GDM1 (cell line): ENCODE measurements around the gene DNAJC25.

Experiments used
- DNase-seq: peaks from one replicate; lab custom pipeline; 2025; lab: John Stamatoyannopoulos, UW

Gene DNAJC25

GRCh38 chr9:111627260-111627963, 3.7 kb upstream of the DNAJC25 start:
- DNase-seq, result no peak

GRCh38 chr9:111628411-111628810, 2.7 kb upstream of the DNAJC25 start:
- no peak for DNase-seq

GRCh38 chr9:111630182-111630963, 761 bp upstream of the DNAJC25 start:
- DNase-seq, result no peak

- DNase-seq, result no peak
These were observed 245 bp upstream of the DNAJC25 start for GRCh38 chr9:111630964-111631213.

- no peak for DNase-seq
These were observed 926 bp downstream of the DNAJC25 start for GRCh38 chr9:111632060-111632459.

GRCh38 chr9:111632695-111633388, 1.7 kb downstream of the DNAJC25 start:
- no peak for DNase-seq

- no peak for DNase-seq
These were observed 2.2 kb downstream of the DNAJC25 start for GRCh38 chr9:111633389-111633736.

- no peak for DNase-seq
These were observed 3.7 kb downstream of the DNAJC25 start for GRCh38 chr9:111634860-111635259.

GRCh38 chr9:111637421-111637950, 6.4 kb downstream of the DNAJC25 start:
- DNase-seq, result no peak

GRCh38 chr9:111644195-111644772, 13.2 kb downstream of the DNAJC25 start:
- no peak for DNase-seq

GRCh38 chr9:111645806-111646205, 14.7 kb downstream of the DNAJC25 start:
- no peak for DNase-seq

- DNase-seq, result no peak
These were observed 15.3 kb downstream of the DNAJC25 start for GRCh38 chr9:111646417-111646816.

GRCh38 chr9:111648066-111648465, 16.9 kb downstream of the DNAJC25 start:
- DNase-seq, result no peak

GRCh38 chr9:111649016-111649415, 17.9 kb downstream of the DNAJC25 start:
- no peak for DNase-seq

- DNase-seq, result no peak
These were observed 25.9 kb downstream of the DNAJC25 start for GRCh38 chr9:111657051-111657450.

GRCh38 chr9:111658943-111659342, 27.8 kb downstream of the DNAJC25 start:
- DNase-seq, result no peak

- DNase-seq, result no peak
These were observed 28.6 kb downstream of the DNAJC25 start for GRCh38 chr9:111659691-111660090.

- peak; percentile 65 for DNase-seq
These were observed 30.1 kb downstream of the DNAJC25 start, which contains the start of gene GNG10 for GRCh38 chr9:111661150-111661801. GNG10 (plus strand) TSS chr9:111661605; CDS start chr9:111661635, 30 bp downstream.

GRCh38 chr9:111661802-111662521, 30.8 kb downstream of the DNAJC25 start:
- no peak for DNase-seq

- peak; percentile 49 for DNase-seq
These were observed 31.6 kb downstream of the DNAJC25 start for GRCh38 chr9:111662576-111663300.
